Dendritic cell treated with granulocyte-macrophage colony-stimulating factor and Interleukin-4, amounts not matched to agents 40 ng/mL and 50 ng/mL, for 4 days (primary cell): ENCODE data around the gene MOCS1.

Source experiments
- H3K27ac Mint-ChIP-seq: one replicate; pipeline ENCODE4 v1.8.0; 2022; ENCODE audit warnings: mild to moderate bottlenecking, mixed read lengths
- H3K27me3 Mint-ChIP-seq: one replicate; pipeline ENCODE4 v1.8.0; 2022; ENCODE audit warnings: mild to moderate bottlenecking, mixed read lengths
- H3K36me3 Mint-ChIP-seq: one replicate; pipeline ENCODE4 v1.8.0; 2022; ENCODE audit warnings: low read depth, mixed read lengths
- H3K4me1 Mint-ChIP-seq: one replicate; pipeline ENCODE4 v1.8.0; 2022; ENCODE audit warnings: low read depth, mixed read lengths
- H3K4me3 Mint-ChIP-seq: one replicate; pipeline ENCODE4 v1.8.0; 2022; ENCODE audit warnings: mild to moderate bottlenecking, moderate library complexity, mixed read lengths
- H3K9me3 Mint-ChIP-seq: one replicate; pipeline ENCODE4 v1.8.0; 2022; ENCODE audit warnings: mixed read lengths
- intact Hi-C: fragments of 100-400 bp; cut with micrococcal nuclease; formaldehyde crosslinking; loops from one replicate; pipeline ENCODE4 v1.15.0; 2022

Gene MOCS1

GRCh38 chr6:39898625-39899024 lies 35.6 kb downstream of the MOCS1 start:
- no peaks in the 10 kb centered on the region for H3K27me3 Mint-ChIP-seq
- H3K36me3 Mint-ChIP-seq: no peaks in the 10 kb centered on the region
- intact Hi-C loops: no loop called here
- no peaks in the 10 kb centered on the region for H3K4me1 Mint-ChIP-seq
- H3K4me3 Mint-ChIP-seq: no peak overlapping the region
- no peak overlapping the region for H3K27ac Mint-ChIP-seq
- H3K9me3 Mint-ChIP-seq: no peaks in the 10 kb centered on the region

- Mint-ChIP-seq H3K9me3 (no peaks in the 10 kb centered on the region), H3K27me3 (no peaks in the 10 kb centered on the region), H3K27ac (no peak overlapping the region), H3K4me3 (no peak overlapping the region), H3K36me3 (no peaks in the 10 kb centered on the region), H3K4me1 (no peaks in the 10 kb centered on the region)
- intact Hi-C loops: no loop called here
Measured at GRCh38 chr6:39897698-39898097, 36.6 kb downstream of the MOCS1 start.

GRCh38 chr6:39896701-39897100 lies 37.6 kb downstream of the MOCS1 start:
- Mint-ChIP-seq H3K27ac (no peak overlapping the region), H3K4me3 (no peak overlapping the region), H3K4me1 (no peaks in the 10 kb centered on the region), H3K36me3 (no peaks in the 10 kb centered on the region), H3K9me3 (no peaks in the 10 kb centered on the region), H3K27me3 (no peaks in the 10 kb centered on the region)
- intact Hi-C loops: no loop called here

GRCh38 chr6:39893286-39893685 lies 41.0 kb downstream of the MOCS1 start:
- Mint-ChIP-seq H3K4me1 (no peaks in the 10 kb centered on the region), H3K27me3 (peaks cover 9% of the 10 kb centered on the region), H3K4me3 (no peak overlapping the region), H3K36me3 (no peaks in the 10 kb centered on the region), H3K27ac (no peak overlapping the region), H3K9me3 (no peaks in the 10 kb centered on the region)
- intact Hi-C loops: loop anchor here (5.0 kb wide), 1 partner anchor 531 kb away; no protein-coding TSS in a partner anchor

- intact Hi-C loops: loop anchor here (5.0 kb wide), 1 partner anchor 530 kb away; no protein-coding TSS in a partner anchor
Measured at GRCh38 chr6:39892490-39893129, 41.7 kb downstream of the MOCS1 start.

GRCh38 chr6:39891976-39892375 lies 42.3 kb downstream of the MOCS1 start:
- Mint-ChIP-seq H3K36me3 (no peaks in the 10 kb centered on the region), H3K9me3 (no peaks in the 10 kb centered on the region), H3K4me3 (no peak overlapping the region), H3K27ac (no peak overlapping the region), H3K27me3 (peaks cover 10% of the 10 kb centered on the region), H3K4me1 (no peaks in the 10 kb centered on the region)
- intact Hi-C loops: loop anchor here (5.0 kb wide), 1 partner anchor 530 kb away; no protein-coding TSS in a partner anchor

More at GRCh38 chr6:39892490-39893129, 41.7 kb downstream of the MOCS1 start:
- Mint-ChIP-seq H3K9me3 (no peaks in the 10 kb centered on the region), H3K27me3 (peaks cover 10% of the 10 kb centered on the region), H3K27ac (no peak overlapping the region), H3K4me1 (no peaks in the 10 kb centered on the region), H3K36me3 (no peaks in the 10 kb centered on the region), H3K4me3 (no peak overlapping the region)

- peaks cover 10% of the 10 kb centered on the region for H3K27me3 Mint-ChIP-seq
- H3K9me3 Mint-ChIP-seq: no peaks in the 10 kb centered on the region
- no peak overlapping the region for H3K27ac Mint-ChIP-seq
- no peaks in the 10 kb centered on the region for H3K4me1 Mint-ChIP-seq
- H3K4me3 Mint-ChIP-seq: no peak overlapping the region
- intact Hi-C loops: loop anchor here (5.0 kb wide), 1 partner anchor 529 kb away; no protein-coding TSS in a partner anchor
- no peaks in the 10 kb centered on the region for H3K36me3 Mint-ChIP-seq
Measured at GRCh38 chr6:39891353-39891752, 42.9 kb downstream of the MOCS1 start.

GRCh38 chr6:39889229-39889628 lies 45.0 kb downstream of the MOCS1 start:
- H3K27me3 Mint-ChIP-seq: peaks cover 12% of the 10 kb centered on the region
- H3K4me3 Mint-ChIP-seq: no peak overlapping the region
- no peaks in the 10 kb centered on the region for H3K4me1 Mint-ChIP-seq
- intact Hi-C loops: no loop called here
- H3K27ac Mint-ChIP-seq: no peak overlapping the region
- no peaks in the 10 kb centered on the region for H3K9me3 Mint-ChIP-seq
- H3K36me3 Mint-ChIP-seq: no peaks in the 10 kb centered on the region

GRCh38 chr6:39887692-39888450 lies 46.4 kb downstream of the MOCS1 start:
- Mint-ChIP-seq H3K27me3 (peaks cover 12% of the 10 kb centered on the region), H3K9me3 (no peaks in the 10 kb centered on the region), H3K27ac (no peak overlapping the region), H3K36me3 (no peaks in the 10 kb centered on the region), H3K4me1 (no peaks in the 10 kb centered on the region), H3K4me3 (no peak overlapping the region)
- intact Hi-C loops: no loop called here

GRCh38 chr6:39886871-39887270 lies 47.4 kb downstream of the MOCS1 start:
- Mint-ChIP-seq H3K27me3 (peaks cover 14% of the 10 kb centered on the region), H3K9me3 (no peaks in the 10 kb centered on the region), H3K4me1 (no peaks in the 10 kb centered on the region), H3K27ac (no peak overlapping the region), H3K36me3 (no peaks in the 10 kb centered on the region), H3K4me3 (no peak overlapping the region)
- intact Hi-C loops: no loop called here

GRCh38 chr6:39885691-39886090 lies 48.6 kb downstream of the MOCS1 start:
- intact Hi-C loops: no loop called here
- peaks cover 14% of the 10 kb centered on the region for H3K27me3 Mint-ChIP-seq
- no peaks in the 10 kb centered on the region for H3K36me3 Mint-ChIP-seq
- no peak overlapping the region for H3K4me3 Mint-ChIP-seq
- no peaks in the 10 kb centered on the region for H3K9me3 Mint-ChIP-seq
- H3K4me1 Mint-ChIP-seq: no peaks in the 10 kb centered on the region
- no peak overlapping the region for H3K27ac Mint-ChIP-seq

GRCh38 chr6:39884696-39885095 lies 49.6 kb downstream of the MOCS1 start:
- Mint-ChIP-seq H3K9me3 (no peaks in the 10 kb centered on the region), H3K4me1 (no peaks in the 10 kb centered on the region), H3K4me3 (no peak overlapping the region), H3K36me3 (no peaks in the 10 kb centered on the region), H3K27me3 (peaks cover 11% of the 10 kb centered on the region), H3K27ac (no peak overlapping the region)
- intact Hi-C loops: no loop called here

- Mint-ChIP-seq H3K27ac (no peak overlapping the region), H3K9me3 (no peaks in the 10 kb centered on the region), H3K27me3 (peaks cover 5% of the 10 kb centered on the region), H3K4me1 (no peaks in the 10 kb centered on the region), H3K36me3 (no peaks in the 10 kb centered on the region), H3K4me3 (no peak overlapping the region)
- intact Hi-C loops: no loop called here
Measured at GRCh38 chr6:39882531-39882899, 51.7 kb downstream of the MOCS1 start.

- no peaks in the 10 kb centered on the region for H3K36me3 Mint-ChIP-seq
- no peak overlapping the region for H3K4me3 Mint-ChIP-seq
- no peaks in the 10 kb centered on the region for H3K9me3 Mint-ChIP-seq
- no peaks in the 10 kb centered on the region for H3K4me1 Mint-ChIP-seq
- peaks cover 5% of the 10 kb centered on the region for H3K27me3 Mint-ChIP-seq
- intact Hi-C loops: no loop called here
- no peak overlapping the region for H3K27ac Mint-ChIP-seq
Measured at GRCh38 chr6:39881851-39882530, 52.3 kb downstream of the MOCS1 start.
